K562 treated with DMSO at 1 percent for 4 hours (cell line): Measurements from ENCODE around the gene PSG5. TPM values are rescaled to one million over a fixed set of nuclear protein-coding genes. Genes with fewer than 3 reads are reported as not detected.

Experiments used
- total RNA-seq: library from RNA; unstranded; fragments of 300-600 nt; gene quantifications from 2 replicates; pipeline ENCODE4 v1.2.3, GENCODE V29; 2022; ENCODE audit not compliant: insufficient read depth

Gene PSG5
- not detected in 2 replicates for total RNA-seq

GRCh38 chr19:43186311-43186935, at the start of gene PSG5:
Gene PSG5 (minus strand): TSS chr19:43186536. CDS start chr19:43186405, 131 bp downstream.

GRCh38 chr19:43205471-43206105, 19.3 kb upstream of the PSG5 start, which contains the start of gene PSG4:
Gene PSG4 (minus strand): TSS chr19:43205638. CDS start chr19:43205536, 102 bp downstream.

Other genes starting within 250 kb of the PSG5 start
- not detected in 2 replicates for gene PSG7, start 249.3 kb downstream of the PSG5 start, total RNA-seq
- not detected in 2 replicates for gene PSG11, start 160.1 kb downstream of the PSG5 start, total RNA-seq
- not detected in 2 replicates for gene PSG2, start 103.8 kb downstream of the PSG5 start, total RNA-seq
- gene PSG4, start 19.1 kb upstream of the PSG5 start, total RNA-seq: not detected in 2 replicates
- gene PSG9, start 83.0 kb upstream of the PSG5 start, total RNA-seq: not detected in 2 replicates
- gene CD177, start 167.2 kb upstream of the PSG5 start, total RNA-seq: not detected in 2 replicates
- gene TEX101, start 228.4 kb upstream of the PSG5 start, total RNA-seq: 0.76 and 1.6 TPM in 2 replicates